Stimulated activated CD8-positive, alpha-beta memory T cell treated with anti-CD3 and anti-CD28 coated beads, Interleukin-15, amount 100 ng/mL, for 24 hours (primary cell): ENCODE results near the gene WNT6.

Experiments
- DNase-seq: peaks from one replicate; pipeline ENCODE4 v3.0.0-alpha.2; 2020; ENCODE audit warnings: low read depth

The WNT6 gene

GRCh38 chr2:218859556-218859987, at the start of gene WNT6:
WNT6 (plus strand) TSS chr2:218859805; CDS start chr2:218860038, 233 bp downstream.
- DNase-seq, result no peak

DNA sequence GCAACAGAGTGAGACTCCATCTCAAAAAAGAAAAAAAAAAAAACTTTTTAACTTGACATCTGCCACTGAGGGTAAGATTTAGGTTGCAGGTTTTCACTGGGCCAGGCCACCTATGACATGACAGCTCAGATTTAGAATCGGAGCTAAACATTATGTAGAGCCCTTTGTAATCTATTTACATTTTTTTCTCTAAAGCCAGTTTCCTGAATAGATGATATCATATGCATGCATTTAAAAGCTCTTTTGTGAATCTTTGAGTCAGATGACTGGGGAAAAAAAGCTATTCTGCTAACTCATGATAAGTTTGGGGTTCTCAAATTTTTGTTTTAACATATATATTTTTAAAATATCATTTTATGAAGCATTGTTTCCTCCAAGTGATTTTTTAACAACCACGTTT, 49.3 kb upstream of the WNT6 start:
- DNase-seq, result no peak

GRCh38 chr2:218811382-218811781, 48.2 kb upstream of the WNT6 start:
- DNase-seq, result no peak

- no peak for DNase-seq
Observed at GRCh38 chr2:218812096-218812815, 47.3 kb upstream of the WNT6 start.

DNA sequence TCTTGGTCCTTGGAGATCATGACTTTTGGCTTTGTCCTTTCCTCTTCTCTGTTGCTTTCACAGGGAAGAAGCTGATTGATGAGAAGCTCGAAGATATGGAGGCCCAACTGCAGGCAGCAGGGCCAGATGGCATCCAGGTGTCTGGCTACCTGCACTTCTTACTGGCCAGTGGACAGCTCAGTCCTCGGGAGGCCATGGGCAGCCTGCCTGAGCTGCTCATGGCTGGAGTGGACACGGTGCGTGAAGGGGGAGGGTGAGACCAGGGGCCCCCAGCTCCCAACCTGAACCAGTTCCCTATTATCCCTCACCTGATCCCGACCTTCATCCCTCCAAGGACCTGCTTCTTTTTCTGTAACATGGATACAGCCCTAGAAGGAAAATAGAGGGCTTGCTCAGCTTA, 46.7 kb upstream of the WNT6 start:
- DNase-seq, result no peak

DNA sequence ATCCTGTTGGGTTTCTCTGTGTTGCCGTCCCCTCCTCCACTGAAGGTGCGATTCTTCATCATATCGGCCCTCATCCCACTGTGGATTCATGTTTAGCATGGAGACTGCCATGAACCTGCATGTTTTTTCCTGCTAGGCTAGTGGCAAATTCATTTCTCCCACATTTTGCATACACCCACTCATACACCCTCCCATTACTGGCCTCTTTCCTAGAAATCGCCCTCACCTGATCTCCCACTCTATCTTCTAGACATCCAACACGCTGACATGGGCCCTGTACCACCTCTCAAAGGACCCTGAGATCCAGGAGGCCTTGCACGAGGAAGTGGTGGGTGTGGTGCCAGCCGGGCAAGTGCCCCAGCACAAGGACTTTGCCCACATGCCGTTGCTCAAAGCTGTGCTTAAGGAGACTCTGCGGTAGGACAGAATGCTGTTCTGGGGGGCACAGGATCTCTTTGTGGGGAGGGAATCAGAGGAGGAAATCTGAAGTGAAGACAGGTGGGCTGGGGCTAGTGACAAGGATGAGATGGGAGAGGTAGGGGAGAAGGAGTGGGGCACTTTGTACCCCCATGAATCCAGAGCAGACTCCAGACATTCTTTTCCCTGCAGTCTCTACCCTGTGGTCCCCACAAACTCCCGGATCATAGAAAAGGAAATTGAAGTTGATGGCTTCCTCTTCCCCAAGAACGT, 45.7 kb upstream of the WNT6 start:
- no peak for DNase-seq

GRCh38 chr2:218814540-218815243, 44.9 kb upstream of the WNT6 start:
- DNase-seq, result no peak

DNA sequence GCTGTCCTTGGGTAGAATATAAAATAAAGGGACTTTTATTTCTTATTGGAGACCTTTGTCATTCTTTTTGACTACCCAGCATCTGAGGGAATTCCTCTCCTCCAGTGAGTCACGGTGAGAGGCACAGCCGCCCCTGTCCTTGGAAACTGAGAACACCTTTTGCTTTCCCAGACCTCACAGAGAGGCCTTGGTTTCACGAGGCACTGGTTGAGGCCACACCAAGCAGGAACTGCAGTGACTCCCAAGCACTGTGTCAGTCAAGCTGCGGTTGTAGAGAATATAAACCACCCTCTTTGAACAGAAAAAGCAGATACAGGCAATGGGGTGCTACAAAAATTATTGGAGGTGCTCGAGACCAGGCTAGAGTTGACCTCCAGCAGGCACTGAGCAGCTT, 44.4 kb upstream of the WNT6 start:
- DNase-seq, result no peak

- no peak for DNase-seq
Observed at GRCh38 chr2:218815649-218816048, 44.0 kb upstream of the WNT6 start.

DNA sequence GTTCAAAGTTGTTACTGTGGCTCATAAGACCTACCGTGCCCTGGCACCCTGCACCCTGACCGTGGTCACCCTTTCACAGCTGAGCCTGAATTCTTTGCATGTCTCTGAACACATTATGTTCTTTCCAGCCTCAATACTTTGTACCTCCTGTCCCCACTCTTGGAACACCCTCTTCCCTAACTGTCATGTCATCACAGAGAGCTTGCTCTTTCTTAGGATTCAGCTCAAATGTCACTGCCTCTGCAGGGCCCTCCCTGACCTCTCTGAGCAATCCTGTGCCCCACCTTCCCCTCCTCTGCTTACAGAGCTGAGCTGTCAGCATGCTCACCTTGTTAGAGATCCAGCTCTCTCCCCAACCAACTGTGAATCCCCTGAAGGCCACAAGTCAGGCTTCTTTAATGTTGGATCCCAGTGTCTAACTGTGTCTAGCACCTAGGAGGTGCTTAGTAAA, 43.0 kb upstream of the WNT6 start:
- DNase-seq, result no peak

- DNase-seq, result no peak
Observed at GRCh38 chr2:218819093-218819492, 40.5 kb upstream of the WNT6 start.

- no peak for DNase-seq
Observed at GRCh38 chr2:218820746-218821369, 38.7 kb upstream of the WNT6 start.

GRCh38 chr2:218821605-218822211, 37.9 kb upstream of the WNT6 start:
- no peak for DNase-seq

- DNase-seq, result no peak
Observed at GRCh38 chr2:218822622-218823021, 37.0 kb upstream of the WNT6 start.

GRCh38 chr2:218823196-218823855, 36.3 kb upstream of the WNT6 start:
- DNase-seq, result no peak

- DNase-seq, result no peak
Observed at GRCh38 chr2:218824004-218824403, 35.6 kb upstream of the WNT6 start.

GRCh38 chr2:218826791-218827190, 32.8 kb upstream of the WNT6 start:
- DNase-seq, result no peak

- DNase-seq, result no peak
Observed at GRCh38 chr2:218827701-218828476, 31.7 kb upstream of the WNT6 start.

DNA sequence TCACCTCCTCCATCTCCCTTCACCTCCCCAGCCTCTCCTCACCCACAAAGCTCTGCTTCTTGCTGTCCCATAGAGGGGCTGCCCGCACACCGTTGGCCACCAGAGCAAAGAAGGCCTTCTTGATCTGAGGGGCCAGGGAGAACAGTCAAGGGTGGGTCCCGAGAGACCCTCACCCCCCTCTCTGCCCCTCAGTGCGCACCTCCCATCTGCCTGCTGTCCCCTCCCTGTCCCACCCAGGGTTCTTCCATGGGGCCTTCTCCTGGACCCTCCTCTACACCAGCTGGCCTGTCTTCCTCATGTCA, 31.2 kb upstream of the WNT6 start:
- no peak for DNase-seq

- no peak for DNase-seq
Observed at GRCh38 chr2:218829868-218830451, 29.6 kb upstream of the WNT6 start.
